NCI-H2196 treated with DMSO at 0.1 percent for 48 hours (cell line): ENCODE measurements around the gene RNF145.

Experiments
- DNase-seq: peaks from one replicate; lab custom pipeline; 2025; ENCODE audit not compliant: unreplicated experiment; lab: John Stamatoyannopoulos, UW

The RNF145 gene

DNA sequence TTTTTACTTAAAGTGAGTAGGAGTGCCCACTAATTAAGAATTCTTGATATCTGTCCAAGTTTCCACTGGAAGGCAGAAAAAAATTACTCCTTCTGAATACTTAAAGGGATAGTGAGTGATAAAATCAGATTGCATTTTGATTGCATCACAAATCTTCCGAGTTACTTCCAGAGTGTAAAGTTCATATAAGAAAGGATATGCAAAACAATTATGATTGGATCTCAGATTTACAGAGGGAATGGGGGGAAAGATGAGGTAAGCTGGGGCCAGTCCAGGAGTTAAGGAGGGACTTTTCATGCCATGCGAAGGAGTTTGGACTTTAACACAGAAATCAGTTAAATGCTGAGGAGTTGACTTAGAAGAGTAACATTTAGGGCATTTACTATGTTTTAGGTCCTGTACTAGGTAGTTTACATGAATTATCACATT lies 9.3 kb upstream of the RNF145 start:
- no peak for DNase-seq

DNA sequence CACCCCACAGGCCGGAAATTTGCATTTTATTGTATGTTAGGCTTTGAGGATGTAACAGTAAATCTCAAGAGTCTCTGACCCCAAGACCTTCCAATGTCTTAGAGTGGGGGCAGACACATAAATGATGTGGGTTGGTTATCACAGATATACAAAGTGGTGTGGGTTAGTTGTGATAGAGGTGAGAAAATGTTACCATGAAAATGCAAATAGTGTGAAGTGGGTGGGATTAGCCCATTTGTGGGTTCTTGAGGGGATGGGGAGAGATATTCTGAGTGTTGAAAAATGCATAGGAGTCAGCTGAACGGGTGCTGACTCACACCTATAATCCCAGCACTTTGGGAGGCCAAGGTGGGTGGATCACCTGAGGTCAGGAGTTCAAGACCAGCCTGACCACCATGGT lies 7.9 kb upstream of the RNF145 start:
- DNase-seq: no peak

DNA sequence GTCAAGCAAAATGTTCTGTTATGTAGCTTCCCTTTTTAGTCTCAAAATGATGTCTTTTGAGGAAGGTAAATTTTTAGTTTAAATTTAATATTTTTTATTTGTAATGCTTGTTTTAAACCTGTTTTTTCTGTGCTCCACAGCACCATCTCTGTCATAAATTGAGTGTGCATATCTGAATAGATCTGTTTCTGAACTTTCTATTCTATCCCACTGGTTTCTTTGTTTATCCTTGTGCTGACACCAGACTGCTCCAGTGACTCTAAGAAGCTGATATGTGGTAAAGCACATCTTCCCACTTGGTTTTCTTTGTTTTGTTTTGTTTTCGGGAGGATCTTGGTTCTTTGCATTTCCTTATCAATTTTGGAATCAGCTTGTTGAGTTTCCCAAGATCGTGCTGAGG lies 7.1 kb upstream of the RNF145 start:
- no peak for DNase-seq

DNA sequence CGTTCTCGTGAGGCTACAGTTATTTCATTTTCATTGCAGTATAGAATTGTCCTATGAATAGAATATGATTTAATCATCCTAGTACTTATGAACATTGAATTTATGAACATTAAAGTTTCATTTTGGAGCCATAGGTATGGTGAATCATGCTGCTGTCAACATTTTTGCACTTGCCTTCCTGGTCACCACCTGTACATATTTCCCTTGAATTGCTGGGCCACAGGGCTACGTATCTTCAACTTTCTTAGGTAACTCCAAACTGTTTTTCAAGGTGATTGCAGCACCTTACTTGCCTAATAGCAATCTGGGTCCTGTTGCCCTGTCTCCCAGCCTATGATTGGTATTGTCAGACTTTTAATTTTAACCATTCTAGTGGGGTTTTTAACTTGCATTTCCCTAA lies 6.5 kb upstream of the RNF145 start:
- no peak for DNase-seq

DNA sequence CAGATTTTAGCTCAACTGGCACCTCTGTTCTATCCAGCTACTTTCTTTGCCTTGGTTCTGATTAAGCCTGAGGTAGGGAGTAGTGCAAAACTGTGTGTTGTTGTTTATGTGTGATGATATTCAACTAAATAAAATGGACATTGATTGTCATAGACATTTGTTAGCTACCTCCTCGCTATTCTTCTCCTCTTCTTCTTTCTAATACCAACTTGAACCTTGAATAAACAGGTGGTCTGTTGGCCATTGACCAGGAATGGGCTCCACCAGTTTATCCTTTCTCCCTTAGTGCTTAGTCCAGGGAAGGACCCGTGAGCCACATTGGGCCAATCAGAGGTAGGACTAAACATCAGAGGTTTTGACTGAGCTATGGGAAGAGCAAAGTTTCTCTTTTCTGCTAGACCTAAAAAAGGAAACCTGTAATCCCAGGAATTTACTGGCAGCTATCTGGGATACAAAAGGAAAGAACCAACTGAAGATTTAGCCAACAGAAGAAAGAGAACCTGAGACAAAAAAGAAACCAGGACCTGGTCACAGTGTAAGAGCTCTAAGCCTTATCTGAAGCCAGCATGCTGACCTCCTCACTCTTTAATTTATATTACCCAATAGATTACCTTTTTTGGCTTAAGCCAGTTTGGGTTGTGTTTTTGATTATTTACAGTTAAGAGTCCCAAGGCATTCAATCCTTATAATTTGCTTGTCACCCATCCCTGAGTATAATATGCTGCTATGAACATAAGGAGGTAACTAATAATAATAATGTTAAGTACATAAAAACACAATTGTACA lies 5.3 kb upstream of the RNF145 start:
- DNase-seq: no peak

DNA sequence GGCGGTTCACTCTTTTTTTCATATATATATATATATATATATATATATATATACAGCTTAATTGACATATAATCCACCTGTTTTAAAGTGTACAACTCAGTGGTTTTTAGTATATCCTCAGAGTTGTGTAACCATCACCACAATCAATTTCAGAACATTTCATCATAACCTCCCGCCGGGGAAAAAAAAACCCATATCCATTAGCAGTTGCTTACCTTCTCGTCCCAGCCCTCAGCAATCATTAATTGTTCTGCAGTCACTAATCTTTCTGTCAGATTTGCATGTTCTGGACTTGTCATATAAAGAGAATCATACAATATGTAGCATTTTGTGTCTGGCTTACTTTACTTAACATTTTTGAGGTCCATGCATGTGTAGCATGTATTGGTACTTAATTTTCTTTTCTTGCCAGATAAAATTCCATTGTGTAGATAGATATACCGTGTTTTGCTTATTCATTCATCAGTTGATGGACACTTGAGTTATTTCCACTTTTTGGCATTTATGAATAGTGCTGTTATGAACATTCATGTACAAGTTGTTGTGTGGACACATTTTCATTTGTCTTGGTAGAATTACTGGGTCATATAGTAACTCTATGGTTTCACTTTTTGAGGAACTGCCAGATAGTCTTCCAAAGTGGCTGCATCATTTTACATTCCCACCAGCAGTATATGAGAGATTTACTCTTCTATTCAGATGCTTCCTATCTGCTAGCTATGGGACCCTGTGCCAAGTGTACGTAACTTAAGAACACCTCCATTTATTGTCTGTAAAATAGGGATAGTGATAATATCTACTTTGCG lies 3.5 kb upstream of the RNF145 start:
- no peak for DNase-seq

DNA sequence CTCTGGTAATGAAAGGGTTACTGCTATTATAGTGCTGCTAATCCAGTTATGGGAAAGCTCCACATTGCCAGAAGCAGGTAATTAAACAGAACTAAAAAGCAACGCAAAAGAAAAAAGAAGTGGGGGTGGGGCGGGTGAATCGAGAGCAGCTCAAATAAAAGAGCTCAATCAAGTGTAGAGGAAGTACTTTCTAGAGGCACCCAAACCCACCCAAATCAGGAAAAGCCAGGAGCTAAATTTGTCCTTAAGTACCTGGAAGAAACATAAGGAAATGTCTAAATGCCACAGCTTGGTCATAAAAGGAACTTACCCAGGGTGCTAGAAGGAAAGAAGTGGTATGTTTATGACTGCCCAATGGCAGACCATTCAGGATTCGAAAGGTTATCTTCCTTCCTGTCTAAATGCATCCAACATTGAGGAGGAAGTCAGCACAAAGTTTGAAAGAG lies 2.4 kb upstream of the RNF145 start:
- DNase-seq: no peak

DNA sequence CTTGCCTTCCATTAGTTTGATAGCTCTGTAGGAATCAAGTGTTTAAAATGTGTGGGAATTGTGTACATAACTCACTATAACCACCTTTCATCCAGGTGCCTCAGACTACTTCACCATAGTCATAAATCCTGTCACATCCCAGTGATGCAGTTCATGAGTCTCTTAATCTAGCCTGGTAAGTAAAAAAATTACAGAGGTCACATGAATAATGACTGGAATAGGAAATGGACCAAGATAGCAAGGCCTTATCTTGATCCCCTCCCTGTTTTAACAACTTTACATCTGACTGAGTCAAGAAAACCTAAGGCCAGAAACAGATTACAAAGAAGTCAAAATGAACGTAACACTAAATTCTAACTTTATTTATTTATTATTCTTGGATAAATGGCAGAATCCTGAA lies 1.5 kb upstream of the RNF145 start:
- no peak for DNase-seq

DNA sequence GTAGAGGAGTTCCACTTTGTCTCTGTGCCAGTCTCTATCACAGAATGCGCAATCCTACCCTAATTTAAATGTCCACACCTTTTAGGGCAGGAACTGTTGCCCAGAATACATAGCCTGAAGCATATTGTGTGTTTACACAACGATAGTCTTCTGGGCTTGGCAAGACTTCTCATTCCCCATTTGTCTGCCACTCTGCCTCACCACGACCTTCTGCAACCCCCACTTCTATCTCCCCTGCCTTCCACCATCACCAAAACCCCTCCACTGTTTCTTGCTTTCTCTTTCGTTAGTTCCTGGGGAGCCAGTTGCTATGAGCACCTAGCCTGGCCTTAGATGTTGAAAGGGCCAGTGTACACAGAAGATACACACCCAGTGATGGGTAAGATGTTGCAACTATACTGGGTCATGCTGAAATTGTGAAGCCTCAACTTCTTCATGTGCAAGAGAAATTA lies 883 bp upstream of the RNF145 start:
- no peak for DNase-seq

DNA sequence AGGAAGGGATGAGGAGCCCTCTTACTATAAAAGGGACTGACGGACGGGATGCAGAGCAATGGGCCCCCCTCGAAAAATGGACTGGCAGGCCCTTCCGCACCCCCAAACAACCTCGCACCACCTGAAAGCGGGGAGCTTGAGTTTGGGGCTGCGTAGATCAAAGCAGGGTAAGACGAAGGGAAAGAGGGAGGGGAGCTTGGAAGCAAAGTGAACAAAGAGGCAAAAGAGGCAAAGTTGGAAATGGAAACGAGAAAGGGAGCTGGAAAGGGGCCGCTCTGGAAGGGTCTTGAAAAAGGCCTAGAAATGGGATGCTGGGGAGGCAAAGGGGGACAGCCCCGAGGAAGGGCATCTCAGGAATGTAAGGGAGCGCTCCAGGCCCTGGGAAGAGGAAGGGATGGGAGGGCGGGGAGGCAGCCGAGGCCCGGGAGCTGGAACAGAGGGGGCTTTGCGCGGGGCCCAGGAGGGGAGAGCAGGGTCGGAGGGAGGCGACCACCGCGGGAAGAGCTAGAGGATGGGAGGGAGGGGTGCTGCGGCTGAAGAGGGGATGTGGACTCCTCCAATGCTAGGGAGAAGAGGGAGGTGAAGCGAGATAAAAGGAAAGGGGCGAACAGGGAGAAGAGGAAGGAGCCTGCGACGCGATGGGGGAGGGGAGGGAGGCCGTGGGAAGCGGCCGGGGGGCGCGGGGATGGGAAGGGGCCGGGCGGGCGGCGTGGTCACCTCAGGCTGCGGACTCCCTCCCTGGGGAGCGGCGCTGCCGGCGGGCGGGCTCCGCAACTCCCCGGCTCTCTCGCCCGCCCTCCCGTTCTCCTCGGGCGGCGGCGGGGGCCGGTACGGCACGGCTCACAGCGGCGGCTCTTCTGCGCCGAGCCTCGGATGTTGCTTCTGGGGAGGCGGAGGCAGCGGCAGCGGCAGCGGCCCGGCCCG lies 577 bp downstream of the RNF145 start:
- no peak for DNase-seq

DNA sequence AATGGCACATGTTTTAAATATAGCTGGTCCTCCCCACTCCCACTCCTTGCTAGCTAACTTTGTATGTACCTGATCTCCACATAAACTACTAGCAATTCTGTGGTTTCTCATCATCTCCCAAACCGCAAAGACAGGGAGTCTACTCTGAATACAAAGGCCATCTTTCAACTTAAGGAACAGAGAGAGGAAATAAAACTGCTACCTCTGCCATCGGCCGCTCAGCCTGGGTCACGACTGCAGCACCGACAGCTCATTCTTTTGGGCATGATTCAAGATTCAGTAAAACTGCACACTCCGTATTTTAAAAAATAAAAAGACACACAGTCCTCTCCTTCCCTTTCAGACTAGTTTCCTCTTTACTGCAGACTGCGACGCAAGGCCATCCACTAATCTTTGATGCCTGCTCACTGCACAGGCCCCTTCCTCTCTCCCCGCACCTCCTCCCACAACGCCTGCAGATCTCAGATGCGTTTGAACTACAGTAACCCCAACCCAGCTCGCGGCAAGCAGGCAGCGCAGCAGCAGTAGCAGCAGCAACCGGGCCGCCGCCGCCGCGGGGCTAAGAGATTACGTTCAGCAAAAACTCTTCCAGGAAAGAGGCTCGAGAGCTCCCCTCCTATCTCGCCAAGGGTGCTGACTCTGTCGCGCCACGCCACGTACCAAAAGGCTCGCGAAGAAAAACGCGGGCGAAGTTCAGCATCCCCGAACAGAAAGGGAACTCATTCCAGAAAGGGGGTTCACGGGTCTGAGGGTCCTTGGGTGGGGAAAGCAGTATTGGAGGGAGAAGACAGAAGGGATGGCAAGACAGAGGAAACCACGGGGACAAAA lies 1.5 kb downstream of the RNF145 start:
- DNase-seq: no peak

DNA sequence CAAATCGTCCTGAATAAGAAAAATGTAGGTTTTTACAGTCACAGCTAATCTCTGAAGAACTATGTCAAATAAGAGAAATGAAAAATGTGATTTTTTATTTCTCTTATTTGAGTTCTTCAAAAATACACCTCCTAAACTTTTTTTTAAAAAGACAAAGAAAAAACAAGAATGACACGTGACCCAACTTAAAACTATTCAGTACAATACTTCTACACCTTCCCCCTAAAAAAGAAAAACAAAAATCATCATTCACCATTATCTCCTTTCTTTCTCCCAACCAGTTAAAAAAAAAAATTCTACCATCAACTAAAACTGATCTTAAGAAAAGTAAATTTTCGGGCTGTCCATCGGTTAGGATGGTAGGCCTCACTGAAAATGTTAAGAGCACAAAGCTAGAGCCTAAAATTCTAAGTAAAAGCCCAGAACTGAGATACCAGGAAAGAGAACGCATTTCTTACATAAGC lies 2.1 kb downstream of the RNF145 start:
- DNase-seq: no peak

DNA sequence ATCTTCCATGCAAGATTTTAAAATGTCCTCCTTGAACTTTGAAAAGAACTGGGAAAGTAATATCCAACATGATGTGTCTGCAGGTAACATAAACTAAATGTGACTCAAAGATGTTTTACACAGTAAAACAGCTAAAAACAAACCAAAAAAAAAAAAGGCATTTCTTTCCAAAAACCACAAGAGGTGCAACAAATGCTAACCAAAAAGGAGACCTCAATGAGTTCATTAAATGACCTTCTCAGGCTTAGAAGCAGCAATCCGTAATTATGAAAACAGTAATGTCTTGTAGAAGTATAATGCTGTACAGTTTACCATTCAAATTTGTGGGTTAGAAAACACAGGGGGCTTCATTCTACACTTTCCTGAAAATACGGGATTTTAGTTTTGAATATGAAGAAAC lies 2.5 kb downstream of the RNF145 start:
- no peak for DNase-seq

DNA sequence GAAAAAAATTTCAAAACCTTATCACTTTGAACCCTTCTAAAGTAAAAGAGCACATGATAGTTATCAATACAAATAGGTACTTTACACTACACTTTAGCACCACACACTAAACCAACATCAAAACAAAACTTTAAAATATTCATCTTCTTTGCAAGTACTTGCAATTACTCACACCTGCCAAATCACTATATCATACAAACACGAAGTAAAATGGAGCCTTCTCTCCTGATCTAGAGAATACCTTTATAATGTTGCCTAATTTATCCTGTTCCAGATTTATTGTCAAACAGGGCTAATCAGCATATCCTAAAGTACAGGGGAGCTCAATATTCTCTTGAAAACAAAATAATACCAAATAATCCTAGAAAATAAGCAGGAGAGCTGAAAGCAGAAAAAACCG lies 3.0 kb downstream of the RNF145 start:
- no peak for DNase-seq

DNA sequence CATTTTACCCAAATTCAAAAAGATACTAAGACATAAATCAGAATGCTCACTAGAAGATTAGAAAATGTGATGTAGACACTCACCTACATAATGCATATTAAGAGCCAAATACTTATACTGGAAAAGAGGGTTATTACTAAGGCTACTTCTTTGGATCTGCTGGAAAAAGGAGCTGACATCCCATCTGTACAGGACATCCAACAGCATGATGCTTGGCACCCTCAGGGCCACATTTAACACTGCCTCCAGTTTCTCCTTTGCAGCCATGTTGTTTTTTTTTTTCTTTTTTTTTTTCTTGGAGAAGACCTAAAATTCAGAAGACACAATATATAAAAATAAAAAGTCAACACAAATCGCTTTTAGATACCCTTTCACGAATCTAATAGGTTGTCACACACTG lies 6.0 kb downstream of the RNF145 start:
- no peak for DNase-seq

DNA sequence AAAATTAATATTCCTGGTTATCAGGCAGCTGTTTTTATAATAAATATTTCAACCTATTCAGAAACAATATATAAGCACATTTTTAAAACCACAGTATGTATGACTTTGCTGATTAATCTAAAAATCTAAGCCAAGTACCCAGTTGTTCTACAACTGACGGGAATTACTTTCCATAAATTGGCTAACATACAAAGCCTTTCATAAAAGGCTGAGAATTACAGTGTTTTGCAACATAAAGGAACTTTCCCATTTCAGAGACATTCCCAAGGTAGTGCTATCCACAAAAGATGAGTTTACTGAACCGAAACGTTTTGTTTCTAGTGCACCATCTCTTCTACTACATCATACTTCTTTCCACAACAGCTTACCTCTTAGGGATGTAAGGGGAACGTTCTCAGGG lies 7.2 kb downstream of the RNF145 start:
- no peak for DNase-seq

DNA sequence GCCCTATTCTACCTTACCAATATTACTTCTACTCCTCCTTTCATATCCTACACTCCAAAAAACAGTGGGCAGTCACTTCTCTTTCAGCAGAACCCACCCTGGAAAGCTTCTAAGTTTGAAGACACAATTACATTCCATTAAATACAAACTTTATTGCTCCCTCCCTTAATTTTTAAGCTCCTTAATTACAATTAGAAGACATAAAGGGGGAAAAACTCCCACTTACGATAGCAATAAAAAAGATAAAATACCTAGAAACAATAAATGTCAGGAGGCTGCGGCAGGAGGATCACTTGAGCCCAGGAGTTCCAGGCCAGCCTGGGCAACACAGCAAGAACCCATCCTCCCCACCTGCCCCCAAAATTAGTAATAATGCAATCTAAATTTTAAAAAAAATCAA lies 9.6 kb downstream of the RNF145 start:
- DNase-seq: no peak

DNA sequence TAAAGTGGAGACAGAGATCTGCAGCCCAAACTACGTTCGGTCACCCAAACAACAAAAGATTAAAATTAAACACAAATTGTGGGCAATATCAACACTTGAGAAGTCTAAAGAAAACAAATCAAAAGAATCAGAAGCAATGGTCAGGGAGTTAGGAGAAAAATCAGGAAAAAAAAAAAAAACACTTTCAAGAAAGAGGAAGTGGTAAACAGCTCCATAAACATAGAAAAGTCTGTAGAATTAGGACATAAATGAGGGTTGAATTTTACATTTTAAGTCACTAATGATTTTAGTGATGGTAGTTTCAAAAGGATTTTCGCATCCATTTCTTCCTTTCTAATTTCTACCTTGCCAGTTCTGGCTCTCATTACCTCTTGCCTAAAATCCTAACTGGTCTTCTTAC lies 10.1 kb downstream of the RNF145 start:
- DNase-seq: no peak

DNA sequence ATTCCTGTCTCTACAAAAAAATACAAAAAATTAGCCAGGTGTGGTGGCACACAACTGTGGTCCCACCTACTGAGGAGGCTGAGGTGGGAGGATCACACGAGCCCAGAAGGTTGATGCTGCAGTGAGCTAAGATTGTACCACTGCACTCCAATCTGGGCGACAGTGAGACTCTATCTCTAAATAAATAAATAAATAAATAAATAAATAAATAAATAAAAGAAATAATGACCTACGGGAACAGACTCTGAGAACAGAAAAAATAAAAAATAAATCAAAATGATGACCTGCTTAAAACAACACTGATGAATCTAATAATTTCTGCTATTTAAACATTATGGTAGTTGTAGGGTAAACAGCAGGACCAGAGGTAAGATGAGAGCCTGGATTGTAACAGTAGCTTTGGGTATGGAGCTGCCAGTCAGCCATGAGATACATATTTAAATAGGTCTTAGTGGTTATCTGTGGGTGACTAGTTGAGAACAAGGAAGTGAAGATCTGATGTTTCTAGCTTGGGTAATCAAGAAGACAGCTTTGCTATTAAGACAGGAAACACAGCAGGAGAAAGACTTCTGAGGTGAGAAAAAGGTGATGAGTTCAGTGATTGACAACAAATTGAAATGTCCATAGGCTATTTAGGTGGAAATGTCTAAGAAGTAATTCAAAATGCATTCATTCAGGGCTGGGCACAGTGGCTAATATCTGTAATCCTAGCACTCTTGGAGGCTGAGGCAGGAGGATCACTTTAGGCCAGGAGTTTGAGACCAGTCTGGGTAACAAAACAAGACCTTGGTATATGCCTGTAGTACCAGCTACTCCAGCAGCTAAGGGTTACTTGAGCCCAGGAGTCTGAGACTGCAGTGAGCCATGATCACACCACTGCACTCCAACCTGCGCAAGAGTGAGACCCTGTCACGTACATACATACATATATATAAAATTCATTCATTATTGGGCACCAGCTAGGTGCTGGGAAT lies 11.0 kb downstream of the RNF145 start:
- DNase-seq: no peak
